Upper lobe of left lung (tissue), 6 donors: Measurements from ENCODE around the gene PLAC1. TPM values are rescaled to one million over a fixed set of nuclear protein-coding genes. Genes with fewer than 3 reads are reported as not detected.

ENCODE experiments used
- ATAC-seq, 2 donors: fragments of 200-7000 bp; cut with Tn5 transposase; one replicate each; pipeline ENCODE4 v1.9.1; 2022; ENCODE audit warnings: mild to moderate bottlenecking in 2 of 2, moderate library complexity in 2 of 2; ENCODE audit not compliant: low FRiP score in 2 of 2
- DNase-seq, 2 donors: peaks; one replicate each; pipeline ENCODE4 v3.0.0-alpha.2; 2019 to 2020
- H3K27ac ChIP-seq, 4 donors: fragments of 200-600 bp; sonication (generic); one replicate each; pipeline ENCODE4 v1.5.1; 2016 to 2019
- H3K27me3 ChIP-seq, 4 donors: fragments of 200-600 bp; sonication (generic); one replicate each; pipeline ENCODE4 v1.5.1; 2017 to 2019
- H3K36me3 ChIP-seq, 4 donors: fragments of 200-600 bp; sonication (generic); one replicate each; pipeline ENCODE4 v1.5.1; 2016 to 2019
- H3K4me1 ChIP-seq, 4 donors: fragments of 200-600 bp; sonication (generic); one replicate each; pipeline ENCODE4 v1.5.1; 2018 to 2019
- H3K4me3 ChIP-seq, 4 donors: fragments of 200-600 bp; sonication (generic); one replicate each; pipeline ENCODE4 v1.5.1; 2017 to 2019; ENCODE audit warnings: mild to moderate bottlenecking in 2 of 4, moderate library complexity in 1 of 4
- H3K9me3 ChIP-seq, 4 donors: fragments of 200-600 bp; sonication (generic); one replicate each; pipeline ENCODE4 v1.5.1; 2018 to 2019
- CTCF ChIP-seq, 6 experiments: fragments of 450-650 bp in 4 of 6; fragments of 200-600 bp in 2 of 6; sonication (generic) in 2 of 6; IDR thresholded peaks; one replicate each; pipeline ENCODE4 v1.5.1; 2016 to 2019; ENCODE audit warnings: antibody characterized with exemption in 6 of 6
- EP300 ChIP-seq, 4 donors: sonication (generic); formaldehyde crosslinking; IDR thresholded peaks; one replicate each; pipeline ENCODE4 v1.5.1; 2017; ENCODE audit warnings: antibody characterized with exemption in 4 of 4, control low read depth in 2 of 4
- POLR2A ChIP-seq, 4 donors: fragments of 450-650 bp; IDR thresholded peaks; one replicate each; pipeline ENCODE4 v1.5.1; 2016 to 2017; ENCODE audit warnings: antibody characterized with exemption in 4 of 4, mild to moderate bottlenecking in 2 of 4
- POLR2AphosphoS5 ChIP-seq, 2 donors: sonication (generic); formaldehyde crosslinking; IDR thresholded peaks; one replicate each; pipeline ENCODE4 v1.5.1; 2017; ENCODE audit warnings: antibody characterized with exemption in 2 of 2
- WGBS, 2 donors: methylation state at CpG; one replicate each; pipeline ENCODE4 v1.1.5; 2017 to 2018; 5-methylcytosine and 5-hydroxymethylcytosine counted together
- total RNA-seq, 6 donors: library from RNA; depleted of rRNA in 4 of 6; stranded (reverse); fragments of >200 nt in 4 of 6; gene quantifications; one replicate each; pipeline versions ENCODE4 v1.1.0 to v1.2.1, GENCODE V29; 2016 to 2021
- donor health status: DM: no; HTN: no; CAD: no; lungs with moderate emphysema.
- donor health status: DM: no; HTN: yes; CAD: no; lungs with severe emphysema.

Gene PLAC1
- total RNA-seq, 6 donors from 2014 or later = not detected

GRCh38 chrX:134529481-134529880 is 128.8 kb downstream of the PLAC1 start:
- no peak overlapping the region for H3K27ac ChIP-seq
- no peaks in the 10 kb centered on the region for H3K27me3 ChIP-seq
- no peaks in the 10 kb centered on the region for H3K36me3 ChIP-seq
- peak in 1 of 2 donors; percentile 25 for ATAC-seq
- no peak for TF ChIP-seq POLR2AphosphoS5 (IDR thresholded peaks at IDR 0.05)
- TF ChIP-seq POLR2A (IDR thresholded peaks at IDR 0.05) = no peak
- no peak for TF ChIP-seq CTCF (IDR thresholded peaks at IDR 0.05)
- TF ChIP-seq EP300 (IDR thresholded peaks at IDR 0.05) = no peak
- no peaks in the 10 kb centered on the region for H3K4me1 ChIP-seq
- no peaks in the 10 kb centered on the region for H3K9me3 ChIP-seq
- no peak overlapping the region for H3K4me3 ChIP-seq
- 86% methylated on average over 6 of the region's 6 CpGs; no CpG with 5 or more reads in 1 of the 2 donors for WGBS, 2 donors
- no peak for DNase-seq

- Histone ChIP-seq H3K36me3 (no peaks in the 10 kb centered on the region), H3K4me3 (no peak overlapping the region), H3K9me3 (no peaks in the 10 kb centered on the region), H3K27ac (no peak overlapping the region), H3K27me3 (no peaks in the 10 kb centered on the region), H3K4me1 (no peaks in the 10 kb centered on the region)
- TF ChIP-seq POLR2AphosphoS5 (IDR thresholded peaks at IDR 0.05) (no peak), POLR2A (IDR thresholded peaks at IDR 0.05) (no peak), CTCF (IDR thresholded peaks at IDR 0.05) (no peak), EP300 (IDR thresholded peaks at IDR 0.05) (no peak)
- DNase-seq (no peak), ATAC-seq (no peak)
- 43 to 51% methylated on average over 2 to 3 of the region's 3 CpGs for WGBS, 2 donors
Measured at GRCh38 chrX:134528960-134529359, 129.3 kb downstream of the PLAC1 start.

GRCh38 chrX:134526399-134526798 is 131.9 kb downstream of the PLAC1 start:
- H3K4me1 ChIP-seq = no peaks in the 10 kb centered on the region
- H3K9me3 ChIP-seq = no peaks in the 10 kb centered on the region
- no peak for DNase-seq
- no peaks in the 10 kb centered on the region for H3K27me3 ChIP-seq
- no peak for ATAC-seq
- WGBS, 2 donors = 83 to 91% methylated on average over 5 of the region's 5 CpGs
- H3K27ac ChIP-seq = no peak overlapping the region
- no peaks in the 10 kb centered on the region for H3K36me3 ChIP-seq
- TF ChIP-seq CTCF (IDR thresholded peaks at IDR 0.05) (no peak), POLR2AphosphoS5 (IDR thresholded peaks at IDR 0.05) (no peak)
- H3K4me3 ChIP-seq = no peak overlapping the region

- Histone ChIP-seq H3K4me3 (no peak overlapping the region), H3K4me1 (no peaks in the 10 kb centered on the region), H3K9me3 (no peaks in the 10 kb centered on the region), H3K36me3 (no peaks in the 10 kb centered on the region), H3K27ac (no peak overlapping the region), H3K27me3 (no peaks in the 10 kb centered on the region)
- WGBS, 2 donors = 84 to 93% methylated on average over 15 of the region's 15 CpGs
- DNase-seq (no peak), ATAC-seq (no peak)
- no peak for TF ChIP-seq POLR2A (IDR thresholded peaks at IDR 0.05)
- TF ChIP-seq EP300 (IDR thresholded peaks at IDR 0.05) = no peak
- TF ChIP-seq POLR2AphosphoS5 (IDR thresholded peaks at IDR 0.05) = no peak
- TF ChIP-seq CTCF (IDR thresholded peaks at IDR 0.05) = no peak
Measured at GRCh38 chrX:134525086-134525792, 133.0 kb downstream of the PLAC1 start.

GRCh38 chrX:134524181-134524580 is 134.1 kb downstream of the PLAC1 start:
- H3K27ac ChIP-seq = no peak overlapping the region
- H3K36me3 ChIP-seq = no peaks in the 10 kb centered on the region
- H3K4me1 ChIP-seq = no peaks in the 10 kb centered on the region
- TF ChIP-seq CTCF (IDR thresholded peaks at IDR 0.05) (no peak), POLR2A (IDR thresholded peaks at IDR 0.05) (no peak)
- DNase-seq (no peak), ATAC-seq (no peak)
- H3K4me3 ChIP-seq = no peak overlapping the region
- H3K9me3 ChIP-seq = no peaks in the 10 kb centered on the region
- H3K27me3 ChIP-seq = no peaks in the 10 kb centered on the region
- 89 to 96% methylated on average over 6 of the region's 6 CpGs for WGBS, 2 donors
